Suprapubic skin (tissue), 4 donors: ENCODE measurements around the gene MLH1. TPM values are rescaled to one million over a fixed set of nuclear protein-coding genes. Genes with fewer than 3 reads are reported as not detected.
"Not testable (repeated sequence)": the region's sequence is repeated elsewhere in the genome, so short reads cannot be mapped to it uniquely, and the experiment has no call there.

Source experiments
- DNase-seq, 2 donors: peaks; one replicate each; pipeline ENCODE4 v3.0.0-alpha.2; 2019; ENCODE audit warnings: low spot score in 2 of 2
- H3K27ac ChIP-seq: fragments of 200-600 bp; sonication (generic); one replicate; pipeline ENCODE4 v1.5.1; 2019
- H3K27me3 ChIP-seq: fragments of 200-600 bp; sonication (generic); one replicate; pipeline ENCODE4 v1.5.1; 2019
- H3K36me3 ChIP-seq: fragments of 200-600 bp; sonication (generic); one replicate; pipeline ENCODE4 v1.5.1; 2019
- H3K4me1 ChIP-seq: fragments of 200-600 bp; sonication (generic); one replicate; pipeline ENCODE4 v1.5.1; 2019
- H3K4me3 ChIP-seq: fragments of 200-600 bp; sonication (generic); one replicate; pipeline ENCODE4 v1.5.1; 2019; ENCODE audit warnings: mild to moderate bottlenecking
- H3K9me3 ChIP-seq: fragments of 200-600 bp; sonication (generic); one replicate; pipeline ENCODE4 v1.5.1; 2019
- CTCF ChIP-seq, 2 donors: fragments of 200-600 bp in 1 of 2; fragments of 450-650 bp in 1 of 2; sonication (generic) in 1 of 2; IDR thresholded peaks; one replicate each; pipeline ENCODE4 v1.5.1; 2016 to 2019; ENCODE audit warnings: antibody characterized with exemption in 2 of 2, mild to moderate bottlenecking in 1 of 2, moderate library complexity in 1 of 2
- EP300 ChIP-seq: sonication (generic); formaldehyde crosslinking; IDR thresholded peaks from one replicate; pipeline ENCODE4 v1.6.1; 2017; ENCODE audit warnings: antibody characterized with exemption
- POLR2A ChIP-seq, 2 donors: fragments of 450-650 bp; IDR thresholded peaks; one replicate each; pipeline ENCODE4 v1.6.1; 2017; ENCODE audit warnings: antibody characterized with exemption in 2 of 2, mild to moderate bottlenecking in 2 of 2, moderate library complexity in 2 of 2
- POLR2AphosphoS5 ChIP-seq, 3 donors: sonication (generic); formaldehyde crosslinking; IDR thresholded peaks; one replicate each; pipeline ENCODE4 v1.6.1; 2017; ENCODE audit warnings: antibody characterized with exemption in 3 of 3
- WGBS: methylation state at CpG from one replicate; pipeline ENCODE4 v1.1.5; 2018; 5-methylcytosine and 5-hydroxymethylcytosine counted together
- total RNA-seq, 4 donors: library from RNA; depleted of rRNA; stranded (reverse); fragments of >200 nt; gene quantifications; one replicate each; pipeline ENCODE4 v1.1.0, GENCODE V29; 2016

MLH1 gene
- 10 to 100 TPM; 17.2 to 34.3 (median 23.1) TPM for total RNA-seq

- H3K4me1 ChIP-seq, result peaks cover 48% of the 10 kb centered on the region
- peak within 1 kb of the TSS; percentile 67 for H3K4me3 ChIP-seq
- TF ChIP-seq POLR2AphosphoS5 (IDR thresholded peaks at IDR 0.05) (peak in 2 of 3 donors; percentile 54 to 77), POLR2A (IDR thresholded peaks at IDR 0.05) (peak; percentile 35 to 86), EP300 (peak; percentile 25), CTCF (IDR thresholded peaks at IDR 0.05) (no peak)
- H3K27me3 ChIP-seq, result no peaks in the 10 kb centered on the region
- DNase-seq, result peak; percentile 96 to 97
- no peaks in the 10 kb centered on the region for H3K9me3 ChIP-seq
- peak within 1 kb of the TSS; percentile 98 for H3K27ac ChIP-seq
- under 1% methylated on average over 42 of the region's 47 CpGs for WGBS
- H3K36me3 ChIP-seq, result peaks cover 26% of the 10 kb centered on the region
Observed at GRCh38 chr3:36993326-36994283, at the start of gene MLH1. MLH1 (plus strand) TSS chr3:36993518; CDS start chr3:36993548, 30 bp downstream.

GRCh38 chr3:36943601-36944000, 49.7 kb upstream of the MLH1 start:
- H3K9me3 ChIP-seq, result peaks cover 12% of the 10 kb centered on the region
- H3K27ac ChIP-seq, result peak overlapping the region; percentile 86
- DNase-seq, result no peak
- peaks cover 14% of the 10 kb centered on the region for H3K4me1 ChIP-seq
- peak overlapping the region; percentile 96 for H3K4me3 ChIP-seq
- WGBS, result 27% methylated on average over 10 of the region's 10 CpGs
- no peak for TF ChIP-seq EP300
- H3K36me3 ChIP-seq, result no peaks in the 10 kb centered on the region
- H3K27me3 ChIP-seq, result no peaks in the 10 kb centered on the region

- no peak for TF ChIP-seq POLR2AphosphoS5 (IDR thresholded peaks at IDR 0.05)
- TF ChIP-seq EP300, result no peak
- TF ChIP-seq CTCF (IDR thresholded peaks at IDR 0.05), result no peak
- TF ChIP-seq POLR2A (IDR thresholded peaks at IDR 0.05), result no peak
- Histone ChIP-seq H3K4me3 (peak overlapping the region; percentile 96), H3K27me3 (no peaks in the 10 kb centered on the region), H3K27ac (peak overlapping the region; percentile 86), H3K36me3 (no peaks in the 10 kb centered on the region), H3K9me3 (peaks cover 12% of the 10 kb centered on the region), H3K4me1 (peaks cover 14% of the 10 kb centered on the region)
- WGBS, result 0% methylated on average over 35 of the region's 56 CpGs
- DNase-seq, result peak; percentile 79 to 80
Observed at GRCh38 chr3:36944012-36944640, 49.2 kb upstream of the MLH1 start.

GRCh38 chr3:36944641-36945270, 48.6 kb upstream of the MLH1 start, which contains the start of gene TRANK1:
TRANK1 (minus strand) TSS chr3:36945054; CDS start chr3:36944809, 245 bp downstream.
- Histone ChIP-seq H3K4me3 (peak within 1 kb of the TSS; percentile 96), H3K27ac (peak within 1 kb of the TSS; percentile 86), H3K4me1 (peaks cover 14% of the 10 kb centered on the region), H3K36me3 (no peaks in the 10 kb centered on the region), H3K9me3 (peaks cover 12% of the 10 kb centered on the region), H3K27me3 (no peaks in the 10 kb centered on the region)
- 0% methylated on average over 12 of the region's 68 CpGs for WGBS
- DNase-seq, result peak; percentile 80 to 88
- TF ChIP-seq CTCF (IDR thresholded peaks at IDR 0.05) (no peak), POLR2A (IDR thresholded peaks at IDR 0.05) (peak in 1 of 2 donors; percentile 31), POLR2AphosphoS5 (IDR thresholded peaks at IDR 0.05) (no peak)

GRCh38 chr3:36945333-36945980, 47.9 kb upstream of the MLH1 start:
- peak overlapping the region; percentile 86 for H3K27ac ChIP-seq
- WGBS, result 84% methylated on average over 22 of the region's 28 CpGs

GRCh38 chr3:36947814-36948213, 45.5 kb upstream of the MLH1 start:
- 88% methylated on average over 5 of the region's 5 CpGs for WGBS
- DNase-seq, H3K27ac ChIP-seq, H3K27me3 ChIP-seq, H3K4me3 ChIP-seq, H3K36me3 ChIP-seq: not testable (repeated sequence)
- H3K9me3 ChIP-seq, result peaks cover 12% of the 10 kb centered on the region
- peaks cover 14% of the 10 kb centered on the region for H3K4me1 ChIP-seq

More at GRCh38 chr3:36945333-36945980, 47.9 kb upstream of the MLH1 start:
- DNase-seq, result no peak
- no peaks in the 10 kb centered on the region for H3K36me3 ChIP-seq
- H3K9me3 ChIP-seq, result peaks cover 12% of the 10 kb centered on the region
- TF ChIP-seq POLR2A (IDR thresholded peaks at IDR 0.05), result no peak
- no peak for TF ChIP-seq EP300
- TF ChIP-seq POLR2AphosphoS5 (IDR thresholded peaks at IDR 0.05), result no peak
- no peak for TF ChIP-seq CTCF (IDR thresholded peaks at IDR 0.05)
- H3K27me3 ChIP-seq, result no peaks in the 10 kb centered on the region
- peaks cover 14% of the 10 kb centered on the region for H3K4me1 ChIP-seq
- peak overlapping the region; percentile 96 for H3K4me3 ChIP-seq
